GM04503 (cell line): ENCODE results near the gene ERCC6L2.

Experiments used
- DNase-seq: peaks from one replicate; pipeline ENCODE4 v3.0.0-alpha.2; 2012; ENCODE audit warnings: low read depth

Gene ERCC6L2

GRCh38 chr9:95978106-95978505 is 102.6 kb downstream of the ERCC6L2 start:
- DNase-seq: no peak

- DNase-seq: no peak
Measured at GRCh38 chr9:95979446-95979845, 104.0 kb downstream of the ERCC6L2 start.

- DNase-seq: no peak
Measured at GRCh38 chr9:95980262-95981125, 105.0 kb downstream of the ERCC6L2 start.

- DNase-seq: no peak
Measured at GRCh38 chr9:95981761-95982390, 106.4 kb downstream of the ERCC6L2 start.

GRCh38 chr9:95985440-95986055 is 110.1 kb downstream of the ERCC6L2 start:
- no peak for DNase-seq

- DNase-seq: no peak
Measured at GRCh38 chr9:95989297-95989696, 113.8 kb downstream of the ERCC6L2 start.

- no peak for DNase-seq
Measured at GRCh38 chr9:95991326-95991725, 115.8 kb downstream of the ERCC6L2 start.

- DNase-seq: no peak
Measured at GRCh38 chr9:95992536-95992935, 117.0 kb downstream of the ERCC6L2 start.

- no peak for DNase-seq
Measured at GRCh38 chr9:95993337-95993736, 117.8 kb downstream of the ERCC6L2 start.

- no peak for DNase-seq
Measured at GRCh38 chr9:95999390-95999789, 123.9 kb downstream of the ERCC6L2 start.

- DNase-seq: no peak
Measured at GRCh38 chr9:96004379-96004778, 128.9 kb downstream of the ERCC6L2 start.

GRCh38 chr9:96006296-96006879 is 130.9 kb downstream of the ERCC6L2 start:
- no peak for DNase-seq

GRCh38 chr9:96006961-96007360 is 131.5 kb downstream of the ERCC6L2 start:
- no peak for DNase-seq

- DNase-seq: no peak
Measured at GRCh38 chr9:96008502-96009222, 133.2 kb downstream of the ERCC6L2 start.

- no peak for DNase-seq
Measured at GRCh38 chr9:96009223-96009602, 133.7 kb downstream of the ERCC6L2 start.

- DNase-seq: no peak
Measured at GRCh38 chr9:96009690-96010472, 134.4 kb downstream of the ERCC6L2 start.

- no peak for DNase-seq
Measured at GRCh38 chr9:96014078-96014477, 138.6 kb downstream of the ERCC6L2 start.

- no peak for DNase-seq
Measured at GRCh38 chr9:96015876-96016686, 140.6 kb downstream of the ERCC6L2 start.
